ENCODE results near the gene OAT. TPM values are rescaled to one million over a fixed set of nuclear protein-coding genes. Genes with fewer than 3 reads are reported as not detected.

Gene OAT
- total and polyA plus RNA-seq, 10 of the 15 experiments (the other 5 are each of a cell fraction or from before 2014, with no cell fraction given), result 1.2 to 9.8 (median 1.6) TPM

DNA sequence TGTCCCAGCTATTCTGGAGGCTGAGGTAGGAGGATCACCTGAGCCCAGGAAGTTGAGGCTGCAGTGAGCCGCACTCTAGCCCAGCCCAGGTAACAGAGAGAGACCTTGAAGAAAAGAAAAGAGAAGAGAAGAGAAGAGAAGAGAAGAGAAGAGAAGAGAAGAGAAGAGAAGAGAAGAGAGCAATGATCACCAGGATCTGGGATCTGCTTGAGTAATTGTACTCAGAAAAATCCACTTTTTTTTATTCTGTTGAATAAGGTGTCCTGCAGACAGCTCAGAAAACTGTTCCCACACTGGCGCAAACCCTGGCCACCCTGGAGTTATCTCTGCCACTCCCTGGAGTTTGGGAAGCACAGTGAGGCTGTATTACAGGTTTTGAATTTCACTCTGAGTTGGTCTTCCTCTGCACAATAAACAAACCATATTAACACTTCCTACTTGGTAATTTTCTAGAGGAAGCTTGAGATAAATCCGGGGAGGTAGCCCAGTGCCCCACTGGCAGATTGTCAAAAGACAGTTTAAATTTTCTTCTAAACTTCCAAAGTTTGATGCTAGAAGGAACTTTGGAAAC is 9.6 kb upstream of the OAT start:
- 36% methylated on average over 3 of the region's 3 CpGs for WGBS (ENCODE audit: insufficient coverage, insufficient replicate concordance, low lambda C conversion rate, missing lambda C conversion rate)
- TF ChIP-seq STAT1 (conservative IDR thresholded peaks at IDR 0.05) (no peak), MTA2 (IDR thresholded peaks at IDR 0.05; ENCODE audit: low read depth) (no peak), ESRRA (IDR thresholded peaks at IDR 0.05; ENCODE audit: low read length) (no peak), RBBP5 (conservative IDR thresholded peaks at IDR 0.05) (no peak), EZH2 (IDR thresholded peaks at IDR 0.05; ENCODE audit: borderline replicate concordance, control insufficient read depth, low read depth, low read length) (no peak), SPI1 (IDR thresholded peaks at IDR 0.05; ENCODE audit: borderline replicate concordance, insufficient read depth, low read depth, low read length) (no peak), NFYA (IDR thresholded peaks at IDR 0.05; ENCODE audit: borderline replicate concordance, low read depth, low read length) (no peak)
- TF ChIP-seq, protein P1, sequence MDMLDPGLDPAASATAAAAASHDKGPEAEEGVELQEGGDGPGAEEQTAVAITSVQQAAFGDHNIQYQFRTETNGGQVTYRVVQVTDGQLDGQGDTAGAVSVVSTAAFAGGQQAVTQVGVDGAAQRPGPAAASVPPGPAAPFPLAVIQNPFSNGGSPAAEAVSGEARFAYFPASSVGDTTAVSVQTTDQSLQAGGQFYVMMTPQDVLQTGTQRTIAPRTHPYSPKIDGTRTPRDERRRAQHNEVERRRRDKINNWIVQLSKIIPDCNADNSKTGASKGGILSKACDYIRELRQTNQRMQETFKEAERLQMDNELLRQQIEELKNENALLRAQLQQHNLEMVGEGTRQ (IDR thresholded peaks at IDR 0.05; ENCODE audit: borderline replicate concordance, low read depth, low read length), result no peak
- TF ChIP-seq, protein P2, sequence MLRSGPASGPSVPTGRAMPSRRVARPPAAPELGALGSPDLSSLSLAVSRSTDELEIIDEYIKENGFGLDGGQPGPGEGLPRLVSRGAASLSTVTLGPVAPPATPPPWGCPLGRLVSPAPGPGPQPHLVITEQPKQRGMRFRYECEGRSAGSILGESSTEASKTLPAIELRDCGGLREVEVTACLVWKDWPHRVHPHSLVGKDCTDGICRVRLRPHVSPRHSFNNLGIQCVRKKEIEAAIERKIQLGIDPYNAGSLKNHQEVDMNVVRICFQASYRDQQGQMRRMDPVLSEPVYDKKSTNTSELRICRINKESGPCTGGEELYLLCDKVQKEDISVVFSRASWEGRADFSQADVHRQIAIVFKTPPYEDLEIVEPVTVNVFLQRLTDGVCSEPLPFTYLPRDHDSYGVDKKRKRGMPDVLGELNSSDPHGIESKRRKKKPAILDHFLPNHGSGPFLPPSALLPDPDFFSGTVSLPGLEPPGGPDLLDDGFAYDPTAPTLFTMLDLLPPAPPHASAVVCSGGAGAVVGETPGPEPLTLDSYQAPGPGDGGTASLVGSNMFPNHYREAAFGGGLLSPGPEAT (IDR thresholded peaks at IDR 0.05; ENCODE audit: low read depth), result no peak
- no peak for DNase-seq (ENCODE audit: low read depth, low spot score)
- H4K20me1 ChIP-seq (ENCODE audit: control insufficient read depth, insufficient read depth), result no peaks in the 10 kb centered on the region
- FAIRE-seq, result no peak
- H3K9ac ChIP-seq (ENCODE audit: control insufficient read depth, insufficient read depth, low read length), result no peak overlapping the region
- no peak overlapping the region for H3K4me2 ChIP-seq (ENCODE audit: control insufficient read depth, insufficient read depth)
- ChIA-PET POLR2A (no interaction called here), SMC1A (ENCODE audit: uncharacterized antibody, unreplicated experiment) (interaction anchor here (1.2 kb wide), 1 partner anchor 32 kb away, joined by 3 read pairs; no protein-coding TSS in a partner anchor), RAD21 (ENCODE audit: unreplicated experiment) (no interaction called here), CTCF (no interaction called here)
- H3K27ac ChIP-seq (ENCODE audit: control insufficient read depth, insufficient read depth), result no peak overlapping the region
- no peaks in the 10 kb centered on the region for H3K79me2 ChIP-seq (ENCODE audit: control insufficient read depth, insufficient read depth, low read length)
- H3K9me3 ChIP-seq (replicated peaks; ENCODE audit: control insufficient read depth, insufficient read depth, low read length), result no peaks in the 10 kb centered on the region
- in situ Hi-C loops (cut with MboI), result no loop called here
- H3K4me1 ChIP-seq (ENCODE audit: control insufficient read depth, insufficient read depth, low read length), result no peaks in the 10 kb centered on the region
- intact Hi-C loops (cut with micrococcal nuclease; ENCODE audit: unreplicated experiment), result no loop called here
- no peak for ATAC-seq
- no peak overlapping the region for H3K4me3 ChIP-seq
- H3K36me3 ChIP-seq (ENCODE audit: control insufficient read depth in 2 of 2, insufficient read depth in 2 of 2, low read length in 1 of 2), result no peaks in the 10 kb centered on the region
- no peaks in the 10 kb centered on the region for H3K27me3 ChIP-seq (replicated peaks in 1 of 2; ENCODE audit: control insufficient read depth in 2 of 2, insufficient read depth in 2 of 2, low read length in 1 of 2)
- H2AFZ ChIP-seq (ENCODE audit: control insufficient read depth, low read depth, low read length), result no peak overlapping the region
- no TSS peak for BruUV-seq (replicated peaks)

Data from GM12878 (cell line).